Mammary epithelial cell (primary cell): ENCODE data around the gene KIAA1671.

Source experiments
- CTCF ChIP-seq, 2 donors: IDR thresholded peaks in 1 of 2; conservative IDR thresholded peaks in 1 of 2; 2 replicates each; pipeline ENCODE4 v1.5.1; 2011 to 2012; ENCODE audit warnings: inconsistent platforms in 2 of 2, low read length in 2 of 2, mild to moderate bottlenecking in 2 of 2, control low read depth in 1 of 2, low read depth in 1 of 2; ENCODE audit not compliant: insufficient read depth in 1 of 2; ENCODE audit errors: extremely low read depth in 1 of 2
- EZH2 ChIP-seq: IDR thresholded peaks from 2 replicates; pipeline ENCODE4 v1.6.1; 2012; ENCODE audit warnings: low read length, inconsistent platforms, borderline replicate concordance

- TF ChIP-seq CTCF (conservative IDR thresholded peaks at IDR 0.05 in 1 of 2, IDR thresholded peaks at IDR 0.05 in 1 of 2; ENCODE audit: extremely low read depth in 1 of 2, insufficient read depth in 1 of 2, low read depth in 1 of 2, low read length in 2 of 2) (no peak), EZH2 (no peak)
Measured at GRCh38 chr22:24985826-24986214, 33.3 kb downstream of the KIAA1671 start.
